NCI-H2081 treated with DMSO at 0.1 percent for 48 hours (cell line): ENCODE results near the gene SLC2A9.
"Not testable (repeated sequence)": the region's sequence is repeated elsewhere in the genome, so short reads cannot be mapped to it uniquely, and the experiment has no call there.

Experiments
- DNase-seq: peaks from one replicate; lab custom pipeline; 2025; lab: John Stamatoyannopoulos, UW

Gene SLC2A9

DNA sequence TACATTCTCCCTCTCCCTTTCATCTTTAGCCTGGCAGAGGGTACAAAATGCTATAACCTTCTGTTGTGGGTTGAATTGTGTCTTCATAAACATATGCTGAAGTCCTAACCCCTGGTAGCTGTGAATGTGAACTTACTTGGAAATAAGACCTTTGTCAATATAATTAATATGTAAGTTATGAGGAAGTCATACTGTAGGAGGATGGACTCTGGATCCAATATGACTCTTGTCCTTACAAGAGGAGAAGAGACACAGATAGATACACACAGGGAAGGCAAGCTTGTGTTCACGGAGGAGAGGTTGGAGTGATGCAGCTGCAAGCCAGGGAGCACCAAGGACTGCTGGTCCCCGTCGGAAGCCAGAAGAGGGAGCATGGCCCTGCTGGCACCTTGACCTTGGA lies 94.7 kb downstream of the SLC2A9 start:
- no peak for DNase-seq

DNA sequence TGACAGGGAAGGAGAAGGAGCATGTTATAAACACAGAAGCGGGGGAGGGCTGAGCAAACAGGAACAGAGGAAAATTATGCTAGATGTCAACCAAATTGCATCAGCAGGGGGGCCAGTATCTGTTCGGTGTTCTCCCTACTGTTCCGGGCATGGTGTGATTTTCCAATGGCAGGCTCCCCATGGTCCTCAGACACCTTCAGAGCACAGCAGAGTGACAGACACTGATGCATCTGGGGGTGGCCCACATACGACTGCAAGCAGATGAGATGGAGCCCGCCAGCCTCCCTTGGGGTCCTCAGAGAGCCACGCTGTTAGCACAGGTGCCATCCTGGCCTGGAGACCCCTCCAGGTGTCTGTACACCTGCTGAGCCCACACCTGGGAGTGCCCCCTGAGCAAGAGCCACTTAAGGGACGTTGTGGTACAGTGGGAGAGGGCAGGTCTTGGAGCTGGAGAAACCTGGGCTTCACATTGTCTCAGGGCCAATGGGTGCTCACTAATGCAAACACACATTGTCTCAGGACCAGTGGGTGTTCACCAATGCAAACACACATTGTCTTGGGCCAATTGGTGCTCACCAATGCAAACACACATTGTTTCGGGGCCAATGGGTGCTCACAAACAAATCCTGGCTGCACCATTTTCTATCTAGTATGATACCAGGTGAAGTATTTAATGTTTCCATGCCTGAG lies 95.4 kb downstream of the SLC2A9 start:
- peak; percentile 89 for DNase-seq

DNA sequence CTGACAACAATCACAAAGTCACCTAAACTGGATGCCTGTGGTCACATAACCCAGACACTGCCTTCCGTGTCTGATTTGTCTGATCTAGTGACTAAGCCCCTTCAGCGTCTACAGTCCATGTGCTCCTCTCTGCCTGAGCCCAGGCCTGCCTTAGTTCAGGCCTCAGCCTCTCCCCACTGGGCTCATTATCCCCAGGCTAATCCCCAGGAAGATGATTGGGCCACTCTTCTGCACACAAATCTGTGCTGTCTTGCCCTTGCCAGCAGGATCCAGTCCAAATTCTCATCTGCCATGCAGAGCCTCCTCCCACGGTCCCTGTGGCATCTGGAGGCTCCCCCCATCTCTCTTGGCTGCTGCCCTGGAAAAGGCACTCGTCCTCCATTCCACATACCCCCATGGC lies 96.5 kb downstream of the SLC2A9 start:
- DNase-seq: peak; percentile 68

DNA sequence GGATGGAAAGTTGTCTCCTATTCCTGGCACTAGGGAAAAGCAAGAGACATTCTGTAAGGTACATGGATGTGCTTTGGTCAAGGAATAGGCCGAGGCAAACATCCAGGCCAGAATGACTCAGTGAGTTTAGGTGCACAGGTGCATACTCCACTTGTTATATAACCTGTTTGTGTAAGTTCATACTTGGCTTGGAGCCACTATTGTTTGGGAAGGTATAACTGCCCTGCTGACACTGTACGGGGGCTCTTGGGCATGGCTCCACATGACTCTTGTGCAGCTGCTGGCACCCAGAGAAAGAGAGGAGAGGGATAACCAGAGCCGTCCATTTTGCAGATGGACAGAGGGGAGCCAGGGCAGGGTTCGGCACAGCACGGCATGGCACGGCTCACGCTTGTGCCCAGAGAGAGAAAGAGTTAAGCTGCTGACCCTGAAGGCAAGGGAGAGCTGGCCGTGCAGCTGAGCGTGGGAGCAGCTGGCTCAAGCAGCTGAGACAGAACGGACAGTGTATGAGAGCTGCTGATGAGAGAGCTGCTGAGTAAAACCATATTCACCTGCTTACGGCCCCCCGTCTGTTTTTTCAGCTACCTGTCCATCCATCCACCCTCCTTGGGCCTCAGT lies 98.0 kb downstream of the SLC2A9 start:
- no peak for DNase-seq

DNA sequence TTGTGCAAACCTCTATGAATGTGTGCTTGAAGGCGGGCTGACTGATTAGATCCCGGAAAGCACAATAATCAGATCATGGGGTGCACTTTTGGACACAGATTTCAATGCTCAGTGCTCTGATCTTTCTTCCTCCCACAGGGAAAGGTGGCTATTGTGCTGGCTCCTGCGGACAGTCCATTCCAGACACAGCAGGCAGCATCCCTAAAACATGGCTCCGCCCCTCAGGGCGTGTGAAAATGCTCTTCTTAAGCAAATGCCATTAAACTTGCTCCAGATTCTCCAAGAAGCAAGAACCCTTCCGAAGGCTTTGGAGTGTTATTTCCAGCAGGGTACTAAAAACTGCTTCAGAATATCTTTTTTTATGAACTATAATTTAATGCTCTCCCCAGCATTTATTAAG lies 100.0 kb downstream of the SLC2A9 start:
- DNase-seq: no peak

DNA sequence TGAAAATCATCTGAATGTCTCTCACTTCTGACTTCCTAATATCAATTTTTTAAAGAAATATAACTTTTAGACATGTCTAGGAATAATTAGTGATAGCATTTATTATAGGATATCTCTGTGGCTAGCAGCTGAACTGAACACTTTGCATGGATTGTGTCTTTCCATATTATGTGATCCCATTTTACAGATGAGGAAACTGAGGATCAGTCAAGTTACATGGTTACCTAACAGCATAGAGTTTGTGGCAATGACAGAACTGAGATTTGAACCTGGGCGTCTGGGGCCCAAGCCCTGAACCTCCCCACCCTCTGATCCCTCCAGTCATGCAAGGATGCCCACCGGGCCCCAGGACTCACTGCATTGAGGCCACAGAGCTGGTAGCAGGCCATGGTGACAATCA lies 101.3 kb downstream of the SLC2A9 start:
- DNase-seq: no peak

DNA sequence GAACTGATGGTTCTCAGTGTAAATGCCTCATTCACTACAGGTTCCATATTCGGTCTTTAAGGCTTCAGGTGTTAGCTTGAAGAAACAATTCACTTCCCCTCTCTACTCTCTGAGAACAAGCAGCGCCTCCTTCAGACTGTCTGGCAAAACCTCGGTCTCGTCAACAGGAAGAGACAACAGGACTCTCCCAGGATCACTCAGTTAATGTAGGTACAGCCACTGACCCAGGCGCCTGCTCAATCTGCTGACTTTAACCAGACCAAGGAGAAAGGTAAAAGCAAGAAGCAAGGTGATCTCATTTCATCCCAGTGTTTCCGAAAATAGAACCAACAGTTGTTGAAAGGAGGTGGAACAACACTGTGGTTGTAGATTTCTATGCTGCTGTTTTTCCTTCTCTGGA lies 102.2 kb downstream of the SLC2A9 start:
- no peak for DNase-seq

DNA sequence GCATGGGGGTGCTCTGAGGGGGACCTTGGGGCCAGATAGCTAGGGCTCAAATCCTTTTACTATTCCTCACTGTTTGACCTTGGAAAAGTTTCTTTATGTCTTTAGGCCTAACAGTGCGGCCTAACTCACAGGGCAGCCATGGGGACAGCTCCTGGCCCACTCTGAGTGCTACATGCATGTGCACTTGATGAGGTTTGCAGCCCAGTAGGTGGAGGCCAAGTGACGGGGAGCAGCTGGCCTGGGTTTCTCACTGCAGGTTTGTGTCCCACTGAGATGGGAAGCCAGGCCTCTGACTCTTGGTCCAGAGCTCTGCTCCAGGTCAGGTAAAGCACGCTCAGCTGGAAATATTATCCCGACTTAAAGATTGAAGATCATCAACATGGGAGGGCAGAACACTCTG lies 102.8 kb downstream of the SLC2A9 start:
- DNase-seq: no peak

DNA sequence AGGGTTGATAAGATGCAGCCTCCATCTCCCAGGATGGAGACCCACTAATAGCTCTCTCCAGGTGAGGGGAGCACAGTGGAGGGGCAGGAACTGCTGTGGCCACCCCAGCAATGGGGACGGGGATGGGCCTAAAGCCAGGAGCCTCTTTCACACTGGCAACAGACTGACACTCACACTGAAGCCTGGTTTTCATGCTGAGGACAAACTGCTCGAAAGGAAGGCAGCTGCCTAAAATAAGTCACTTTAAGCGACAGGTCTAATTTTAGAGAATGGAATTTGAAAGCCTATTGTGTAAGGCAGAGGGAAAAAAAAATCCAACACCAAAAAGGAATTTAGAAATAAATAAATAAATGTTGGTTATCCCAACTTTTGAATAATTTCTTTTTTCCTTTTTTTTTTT lies 104.4 kb downstream of the SLC2A9 start:
- DNase-seq: no peak

DNA sequence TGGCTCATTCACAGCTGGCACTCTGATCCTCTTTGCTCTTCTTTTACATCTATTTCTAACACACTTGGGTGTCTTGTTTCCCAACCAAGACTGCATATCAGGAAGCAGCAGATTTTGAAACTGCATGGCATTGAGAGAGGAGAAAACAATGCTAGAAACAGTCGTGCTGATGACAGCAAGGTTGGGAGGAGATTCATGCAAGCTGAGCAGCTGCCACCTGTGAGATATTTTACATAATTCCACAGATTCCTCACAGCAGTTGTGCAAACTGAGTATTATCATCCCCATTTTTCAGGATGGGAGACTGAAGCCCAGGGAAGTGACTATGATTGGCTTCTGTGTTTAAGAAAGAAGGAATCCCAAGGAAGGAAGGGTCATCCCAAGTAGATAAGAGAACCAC lies 105.0 kb downstream of the SLC2A9 start:
- no peak for DNase-seq

DNA sequence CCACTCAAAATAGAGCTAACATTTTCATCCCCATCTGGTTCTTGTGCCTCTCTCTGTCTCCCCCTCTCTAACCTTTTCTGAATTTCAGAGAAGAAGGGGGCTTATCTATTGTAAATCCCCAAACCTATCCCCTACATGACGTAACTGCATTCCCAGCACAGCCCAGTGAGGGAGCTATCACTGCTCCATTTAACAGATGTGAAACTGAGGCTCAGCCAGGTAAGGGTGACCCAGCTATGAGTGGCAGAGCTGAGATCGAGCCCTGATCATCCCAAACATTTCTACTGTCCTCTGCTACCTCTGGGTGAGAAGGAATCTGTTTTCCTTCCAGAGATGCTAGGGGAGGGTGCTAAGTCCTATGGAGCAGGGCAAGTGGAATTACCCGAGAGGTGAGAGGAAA lies 107.5 kb downstream of the SLC2A9 start:
- no peak for DNase-seq

DNA sequence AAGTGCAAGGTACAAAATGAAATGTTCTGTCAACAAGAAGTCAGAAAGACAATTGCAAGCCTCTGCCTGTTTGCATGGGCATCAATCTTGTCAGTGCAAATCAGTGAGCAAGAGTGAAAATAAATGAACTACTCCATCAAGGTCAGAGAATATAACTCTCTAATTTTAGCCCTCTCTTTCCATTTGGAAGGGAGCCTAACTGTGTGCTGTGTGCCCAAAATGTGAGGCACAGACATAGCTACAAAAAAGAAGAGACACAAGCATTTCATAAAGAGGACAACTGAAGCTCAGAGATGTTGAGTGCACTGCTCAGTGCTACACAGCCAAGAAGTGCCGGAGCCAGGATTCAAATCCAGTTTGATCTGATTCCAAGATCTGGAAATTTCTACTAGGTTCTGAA lies 114.3 kb downstream of the SLC2A9 start:
- no peak for DNase-seq

DNA sequence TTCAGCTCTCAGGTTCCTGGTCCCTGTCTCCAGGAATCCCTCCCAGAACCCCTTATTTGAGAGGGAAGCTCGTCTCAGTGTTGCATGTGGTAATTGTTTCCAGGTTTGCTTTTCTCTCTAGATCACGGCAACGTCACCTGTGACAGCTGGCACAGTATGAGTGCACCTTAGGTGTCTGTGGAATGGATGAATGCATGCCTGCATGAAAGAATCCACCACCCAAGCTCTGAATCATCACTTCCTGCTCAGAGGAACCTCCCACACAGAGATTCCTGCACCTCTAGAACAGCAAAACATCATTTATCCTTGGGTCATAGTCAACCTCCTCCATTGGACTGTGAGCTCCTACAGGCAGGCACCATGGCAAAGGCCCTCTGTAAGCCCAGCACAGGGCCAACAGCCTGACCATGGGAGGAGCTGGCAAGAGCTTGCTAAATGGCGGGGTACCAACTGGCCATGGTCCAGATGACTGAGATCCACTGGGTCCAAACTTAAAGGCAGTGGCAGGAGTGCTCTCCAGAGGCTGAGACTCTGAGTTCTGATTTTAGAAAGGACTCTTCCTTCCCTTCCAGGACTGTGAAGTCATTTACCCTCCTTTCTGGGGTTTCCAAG lies 116.2 kb downstream of the SLC2A9 start:
- no peak for DNase-seq

DNA sequence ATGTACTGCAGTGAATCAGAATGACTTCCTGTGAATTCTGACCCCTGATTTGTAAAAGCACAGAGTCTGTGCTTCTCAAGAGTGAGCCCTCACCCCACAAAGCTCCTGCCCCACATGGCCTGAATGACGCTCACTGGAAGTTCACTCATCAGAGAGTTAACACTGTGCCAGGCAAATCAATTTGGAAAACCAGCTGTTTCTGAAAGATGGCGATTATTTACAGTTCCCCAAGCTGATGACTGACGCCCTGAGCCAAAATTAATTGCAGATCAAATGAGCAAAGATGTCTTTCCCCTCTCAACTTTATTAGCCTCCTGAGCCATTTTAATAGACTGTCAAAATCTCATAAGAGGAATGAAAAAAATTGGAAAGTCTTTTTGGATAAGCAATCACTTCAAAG lies 118.0 kb downstream of the SLC2A9 start:
- no peak for DNase-seq

DNA sequence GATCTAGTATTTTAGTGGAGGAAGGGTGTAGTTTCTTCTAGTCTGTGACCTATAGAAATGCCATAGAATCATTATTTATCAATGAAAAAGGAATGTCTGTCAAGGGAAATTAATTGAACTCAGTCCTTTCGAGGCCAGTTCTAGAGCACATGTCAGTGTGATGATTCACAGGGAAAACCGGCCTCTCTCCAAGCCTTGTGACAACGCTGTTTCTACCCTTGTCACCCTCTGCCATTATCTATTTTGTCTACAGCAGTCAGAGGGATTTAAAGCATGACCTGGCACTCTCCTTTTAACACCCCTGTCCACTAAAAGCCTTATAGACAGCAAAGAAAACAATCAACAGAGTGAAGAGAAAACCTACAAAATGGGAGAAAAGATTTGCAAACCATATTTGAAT lies 120.0 kb downstream of the SLC2A9 start:
- no peak for DNase-seq

DNA sequence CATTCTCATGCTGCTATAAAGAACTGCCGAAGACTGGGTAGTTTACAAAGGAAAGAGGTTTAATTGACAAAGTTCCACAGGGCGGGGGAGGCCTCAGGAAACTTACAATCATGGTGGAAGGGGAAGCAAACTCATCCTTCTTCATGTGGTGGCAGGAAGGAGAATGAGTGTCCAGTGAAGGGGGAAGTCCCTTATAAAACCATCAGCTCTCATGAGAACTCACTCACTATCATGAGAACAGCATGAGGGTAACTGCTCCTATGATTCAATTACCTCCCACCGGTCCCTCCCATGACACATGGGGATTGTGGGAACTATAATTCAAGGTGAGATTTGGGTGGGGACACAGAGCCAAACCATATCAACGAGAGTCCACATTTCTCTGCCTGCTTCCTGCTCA lies 120.7 kb downstream of the SLC2A9 start:
- DNase-seq: not testable (repeated sequence)

DNA sequence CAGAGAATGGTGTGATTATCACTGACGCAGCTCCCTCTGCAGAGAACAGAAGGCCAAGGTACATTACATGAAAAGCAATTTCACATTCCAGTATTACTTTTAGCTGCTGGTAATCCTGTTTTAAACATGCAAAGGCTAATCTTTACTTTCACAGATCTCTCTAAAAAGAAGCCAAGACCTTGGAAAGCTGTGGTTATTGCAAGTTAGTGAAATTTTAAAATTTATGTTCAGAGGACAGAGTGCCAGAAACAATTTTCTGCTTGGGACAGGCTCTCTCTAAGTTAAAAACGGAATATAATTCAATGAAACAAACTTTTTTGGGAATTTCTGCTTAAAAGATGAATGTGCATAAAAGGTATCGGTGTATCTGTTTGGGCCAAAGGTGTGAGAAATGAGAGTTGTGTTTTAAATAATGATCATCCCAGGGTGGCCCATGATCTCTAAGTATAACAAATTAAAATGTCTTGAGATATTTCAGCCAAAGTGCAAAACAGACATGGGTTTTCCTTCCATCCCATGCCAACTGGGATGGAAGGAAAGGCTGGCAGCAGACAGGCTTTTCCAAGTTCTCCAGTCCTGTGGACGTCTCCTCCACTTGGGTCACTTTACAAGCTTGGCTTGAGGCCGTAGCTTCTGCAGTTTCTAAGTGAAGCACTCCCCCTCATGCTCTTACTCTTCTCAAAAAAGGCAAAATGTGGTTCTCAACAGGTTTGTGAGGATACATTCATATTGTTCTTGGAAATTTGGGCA lies 121.8 kb downstream of the SLC2A9 start:
- no peak for DNase-seq

DNA sequence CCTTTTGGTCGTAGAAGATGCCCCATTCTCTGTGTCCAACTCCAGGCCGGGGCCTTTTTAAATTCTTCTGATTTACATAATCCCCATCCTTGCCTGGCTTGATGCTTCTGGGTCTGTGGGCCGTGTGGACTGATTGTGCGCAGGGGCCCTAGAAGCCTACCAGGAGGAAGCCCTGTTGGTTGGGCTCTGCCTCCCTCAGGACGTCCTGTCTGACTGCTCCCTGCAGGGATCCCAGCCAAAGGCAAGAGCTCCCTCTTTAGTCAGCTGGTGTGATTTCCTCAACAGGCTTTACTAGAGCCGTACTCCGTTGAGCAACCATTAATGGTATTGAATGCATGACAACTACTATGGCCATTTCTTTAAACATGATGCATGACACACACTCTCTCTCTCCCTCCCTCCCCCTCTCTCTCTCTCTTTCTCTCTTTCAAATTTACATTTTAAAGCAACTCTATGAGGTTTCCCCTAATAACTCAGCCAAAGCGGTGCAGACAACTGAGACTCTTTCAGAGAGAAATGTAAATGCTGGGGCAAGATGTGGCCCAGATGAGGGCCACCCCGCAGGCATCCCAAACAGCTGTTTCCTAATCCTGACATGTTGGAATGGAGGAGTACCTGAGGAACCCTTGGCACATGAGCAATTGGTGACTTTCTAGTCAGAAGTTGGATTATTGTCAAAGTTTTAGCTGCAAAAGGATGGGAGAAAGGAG lies 122.5 kb downstream of the SLC2A9 start:
- no peak for DNase-seq

DNA sequence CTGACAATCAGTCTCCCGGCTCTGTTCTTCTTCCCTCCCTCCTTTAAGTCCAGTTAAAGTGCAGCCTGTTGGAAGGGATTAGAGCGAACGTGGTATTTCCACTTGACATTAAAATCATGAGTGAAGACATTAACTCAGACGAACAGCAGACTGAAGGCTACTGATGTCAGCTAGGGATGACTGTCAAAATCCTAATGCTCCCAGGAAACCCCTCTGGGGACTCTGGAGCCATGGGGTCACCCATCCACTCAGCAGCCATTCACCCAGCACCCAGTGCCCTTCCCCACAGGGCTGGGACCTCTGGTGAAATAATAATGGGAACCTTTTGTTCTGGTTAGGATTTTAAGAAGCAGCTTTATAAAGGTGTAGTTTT lies 126.0 kb downstream of the SLC2A9 start:
- DNase-seq: no peak

DNA sequence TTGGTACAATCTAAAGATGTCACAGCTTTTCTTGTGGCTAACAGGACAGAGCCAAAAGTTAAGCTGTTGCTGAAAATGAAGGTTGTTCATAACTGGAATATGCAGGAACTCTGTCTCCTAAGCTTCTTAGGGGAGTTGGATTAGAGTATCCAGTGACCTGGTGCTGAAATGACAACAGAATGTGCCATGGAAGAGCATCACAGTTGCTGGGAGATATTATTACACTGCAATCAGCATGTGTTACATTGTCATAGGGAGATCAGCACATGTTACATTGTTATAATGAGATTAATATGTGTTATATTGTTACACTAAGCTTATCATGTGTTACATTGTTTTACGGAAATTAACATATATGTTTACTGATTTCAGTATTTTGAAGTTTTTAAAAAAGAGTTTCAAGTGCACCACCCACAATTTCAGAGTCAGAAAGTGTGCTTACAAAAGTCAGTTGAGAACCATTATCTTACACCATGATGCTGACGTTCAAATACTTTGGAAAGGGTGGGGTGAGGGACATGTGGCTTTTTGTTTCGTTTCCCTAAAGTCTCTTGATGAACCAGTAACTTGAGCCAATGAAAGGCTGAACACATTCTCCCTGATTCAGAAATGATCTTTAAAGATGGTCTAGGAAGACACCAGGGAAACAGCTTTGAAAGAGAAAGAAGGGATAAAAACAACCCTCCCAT lies 126.5 kb downstream of the SLC2A9 start:
- no peak for DNase-seq

DNA sequence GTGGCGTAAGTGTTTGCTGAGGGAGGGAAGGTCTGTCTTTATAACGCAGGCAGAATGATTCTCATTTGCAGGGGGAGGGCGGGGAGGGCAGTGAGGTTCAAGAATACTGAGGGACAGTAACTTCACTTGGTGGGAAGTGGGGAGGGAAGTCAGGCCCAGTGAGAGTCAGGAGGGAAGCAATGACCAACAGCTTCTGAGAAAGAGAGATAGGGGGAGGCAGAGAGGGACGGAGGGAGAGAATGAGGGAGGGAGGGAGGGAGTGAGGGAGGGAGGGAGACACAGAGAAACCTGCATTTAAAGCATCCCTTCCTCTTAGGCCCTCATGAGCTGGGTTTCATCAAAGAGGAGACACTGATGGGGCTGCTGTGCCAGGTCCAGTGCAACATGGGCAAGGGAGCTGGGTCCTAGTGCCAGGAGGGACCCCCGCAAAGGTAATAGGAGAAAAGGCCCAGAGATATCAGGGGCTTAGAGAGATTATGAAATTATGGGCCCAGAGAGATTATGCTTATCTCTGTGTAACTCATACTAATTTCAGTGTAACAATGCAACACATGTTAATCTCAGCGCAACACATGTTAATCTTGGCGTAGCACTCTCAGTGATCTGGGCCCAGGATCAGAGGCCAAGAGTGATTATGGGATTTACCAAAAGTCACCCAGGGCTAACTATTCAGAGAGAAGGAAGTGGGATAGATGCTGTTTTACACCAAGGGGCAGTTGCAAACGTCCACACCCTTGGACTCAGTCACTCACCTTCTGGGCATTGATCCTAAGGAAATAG lies 127.8 kb downstream of the SLC2A9 start:
- DNase-seq: no peak
